Peyer's patch (tissue), 4 donors: ENCODE data around the gene ANXA9.

ENCODE experiments used
- POLR2A ChIP-seq, 2 donors: fragments of 450-650 bp; IDR thresholded peaks; one replicate each; pipeline ENCODE4 v1.5.1; 2017; ENCODE audit warnings: antibody characterized with exemption in 2 of 2, mild to moderate bottlenecking in 2 of 2, moderate library complexity in 2 of 2
- TF ChIP-seq, protein P1 (sequence below), 6 experiments: fragments of 450-650 bp in 4 of 6; fragments of 200-600 bp in 2 of 6; sonication (generic) in 1 of 6; IDR thresholded peaks; one replicate each; pipeline ENCODE4 v1.5.1; 2017 to 2019; ENCODE audit warnings: antibody characterized with exemption in 6 of 6, mild to moderate bottlenecking in 3 of 6, moderate library complexity in 1 of 6

DNA sequence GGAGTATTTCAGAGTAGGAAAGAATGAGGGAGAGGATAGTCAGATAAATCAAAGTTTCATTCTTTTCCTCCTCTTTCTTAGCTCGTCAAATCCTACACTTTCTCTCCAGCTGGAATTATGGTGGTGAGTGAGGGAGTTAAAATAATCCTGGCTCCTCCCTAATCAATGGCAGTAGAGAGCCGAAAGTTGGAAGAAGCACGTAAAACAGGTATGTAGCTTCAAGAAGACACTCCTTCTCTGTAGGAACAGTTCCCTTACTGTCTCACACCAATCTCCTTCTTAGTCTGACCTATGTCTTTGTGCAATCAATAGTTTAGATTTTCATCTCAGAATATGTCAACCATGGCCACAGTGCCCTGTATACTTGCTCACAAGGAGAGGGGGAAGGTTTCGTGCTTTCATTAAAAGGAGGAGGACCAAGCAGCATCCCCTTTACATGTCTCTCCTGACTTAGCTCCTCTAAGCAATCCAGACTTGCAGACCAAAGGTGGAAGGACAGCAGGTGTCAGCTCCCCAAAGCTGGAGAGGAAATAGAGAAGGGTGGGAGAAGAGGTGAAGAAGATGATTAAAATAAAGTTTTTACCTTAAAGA is 23.7 kb downstream of the ANXA9 start:
- TF ChIP-seq, protein P1, sequence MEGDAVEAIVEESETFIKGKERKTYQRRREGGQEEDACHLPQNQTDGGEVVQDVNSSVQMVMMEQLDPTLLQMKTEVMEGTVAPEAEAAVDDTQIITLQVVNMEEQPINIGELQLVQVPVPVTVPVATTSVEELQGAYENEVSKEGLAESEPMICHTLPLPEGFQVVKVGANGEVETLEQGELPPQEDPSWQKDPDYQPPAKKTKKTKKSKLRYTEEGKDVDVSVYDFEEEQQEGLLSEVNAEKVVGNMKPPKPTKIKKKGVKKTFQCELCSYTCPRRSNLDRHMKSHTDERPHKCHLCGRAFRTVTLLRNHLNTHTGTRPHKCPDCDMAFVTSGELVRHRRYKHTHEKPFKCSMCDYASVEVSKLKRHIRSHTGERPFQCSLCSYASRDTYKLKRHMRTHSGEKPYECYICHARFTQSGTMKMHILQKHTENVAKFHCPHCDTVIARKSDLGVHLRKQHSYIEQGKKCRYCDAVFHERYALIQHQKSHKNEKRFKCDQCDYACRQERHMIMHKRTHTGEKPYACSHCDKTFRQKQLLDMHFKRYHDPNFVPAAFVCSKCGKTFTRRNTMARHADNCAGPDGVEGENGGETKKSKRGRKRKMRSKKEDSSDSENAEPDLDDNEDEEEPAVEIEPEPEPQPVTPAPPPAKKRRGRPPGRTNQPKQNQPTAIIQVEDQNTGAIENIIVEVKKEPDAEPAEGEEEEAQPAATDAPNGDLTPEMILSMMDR (IDR thresholded peaks at IDR 0.05): no peak
- no peak for TF ChIP-seq POLR2A (IDR thresholded peaks at IDR 0.05)
